HG03095 (cell line): ENCODE results near the gene SLA2.
"Not testable (repeated sequence)": the region's sequence is repeated elsewhere in the genome, so short reads cannot be mapped to it uniquely, and the experiment has no call there.

Source experiments
- ATAC-seq: cut with Tn5 transposase; IDR thresholded peaks from one replicate; pipeline ENCODE4 v1.9.1; 2021; ENCODE audit warnings: moderate library complexity; ENCODE audit not compliant: unreplicated experiment

Gene SLA2

DNA sequence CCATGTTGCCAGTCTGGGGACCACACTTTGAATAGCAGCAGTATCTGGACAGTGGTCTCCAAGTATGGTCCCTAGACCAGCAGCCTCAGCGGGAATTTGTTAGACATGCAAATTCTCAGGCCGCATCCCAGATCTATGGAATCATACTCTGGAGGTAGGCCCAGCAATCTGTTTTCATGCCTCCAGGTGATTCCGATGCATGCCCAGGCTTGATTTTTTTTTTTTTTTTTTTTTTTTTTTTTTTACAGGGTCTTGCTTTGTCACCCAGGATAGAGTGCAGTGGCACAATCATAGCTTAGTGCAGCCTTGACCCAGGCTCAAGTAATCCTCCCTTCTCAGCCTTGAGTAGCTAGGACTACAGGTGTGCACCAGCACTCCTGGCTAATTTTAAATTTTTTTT lies 682 bp upstream of the SLA2 start:
- ATAC-seq, result no peak

DNA sequence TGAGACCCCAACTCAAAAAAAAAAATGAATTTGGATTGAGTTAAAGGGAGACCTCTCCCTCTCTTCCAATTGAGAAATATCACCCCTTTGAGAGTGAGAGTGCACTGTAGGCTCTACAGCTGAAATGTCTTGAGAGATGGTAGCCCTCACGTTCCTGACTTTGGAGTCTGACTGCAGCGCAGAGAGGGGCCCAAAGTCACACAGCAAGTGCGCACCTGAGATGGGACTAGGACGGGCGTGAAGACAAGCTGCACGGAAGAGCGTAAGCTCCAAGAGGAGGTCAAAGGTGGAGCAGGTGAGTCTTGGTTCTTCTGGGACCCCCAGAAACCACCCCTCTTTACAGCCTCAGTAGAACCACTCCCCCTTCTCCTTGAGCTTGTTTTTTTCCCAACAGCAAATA lies 643 bp downstream of the SLA2 start:
- no peak for ATAC-seq

DNA sequence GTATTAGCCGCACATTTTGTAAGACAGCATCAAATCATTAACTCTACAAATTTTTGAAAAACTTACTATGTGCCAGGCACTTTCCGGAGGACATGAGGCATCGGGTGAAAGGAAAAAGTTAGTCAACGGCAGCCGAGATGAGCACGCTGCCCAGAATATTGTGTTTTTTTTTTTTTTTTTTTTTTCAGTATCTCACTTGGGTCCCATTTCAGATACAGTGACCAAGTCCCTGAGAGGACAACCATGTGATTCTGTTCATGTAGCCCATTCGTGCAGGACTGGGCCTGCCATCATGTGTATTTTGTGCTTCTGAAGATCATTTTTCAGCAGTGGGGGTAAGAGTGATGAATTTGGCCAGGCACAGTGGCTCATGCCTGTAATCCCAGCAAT lies 1.3 kb downstream of the SLA2 start:
- no peak for ATAC-seq

DNA sequence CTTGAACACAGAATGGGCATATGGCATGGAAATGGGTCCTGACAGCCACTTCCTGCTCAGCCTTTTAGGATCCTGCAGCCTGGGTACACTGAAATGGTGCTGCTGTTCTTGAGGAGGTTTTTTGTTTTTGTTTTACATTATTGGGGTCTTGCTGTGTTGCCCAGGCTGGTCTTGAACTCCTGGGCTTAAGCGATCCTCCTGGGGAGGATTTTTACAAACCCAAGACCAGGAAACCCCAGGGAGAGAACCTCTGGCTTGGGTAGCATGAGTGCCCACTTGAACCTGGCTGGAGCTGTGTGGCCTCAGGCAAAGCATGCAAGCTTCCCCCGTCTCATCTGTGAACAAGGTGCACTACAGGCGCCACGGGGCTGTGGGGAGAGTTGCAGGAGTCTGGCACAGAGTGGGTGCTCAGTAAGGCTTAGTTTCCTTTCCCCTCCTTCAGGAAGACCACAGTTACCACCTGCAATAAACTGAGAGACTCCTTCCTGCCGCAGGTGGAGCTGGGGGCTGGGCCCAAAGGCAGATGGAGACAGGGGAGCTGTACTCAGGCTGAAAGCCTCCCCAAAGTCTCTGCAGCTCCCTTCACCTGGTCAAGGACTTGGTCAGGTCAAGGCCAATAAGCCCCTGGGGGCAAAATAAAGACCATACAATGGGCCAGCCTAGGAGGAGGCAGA lies 1.8 kb downstream of the SLA2 start:
- ATAC-seq, result no peak

DNA sequence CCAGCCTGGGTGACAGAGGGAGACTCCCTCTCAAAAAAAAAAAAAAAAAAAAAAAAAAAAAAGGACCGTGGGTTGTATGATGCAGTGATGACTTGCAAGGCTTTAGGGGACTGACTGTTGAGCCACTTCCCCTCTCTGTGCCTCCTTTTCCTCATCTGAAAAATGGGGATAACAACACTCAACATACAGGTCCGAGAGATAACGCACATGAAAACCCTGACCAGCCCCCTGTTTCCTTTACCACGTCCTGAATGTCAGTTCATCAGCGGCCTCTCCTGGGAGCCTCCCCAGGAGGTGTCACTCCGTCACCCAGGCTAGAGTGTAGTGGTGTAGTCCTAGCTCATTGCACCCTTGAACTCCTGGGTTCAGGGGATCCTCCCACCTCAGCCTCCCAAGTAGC lies 3.9 kb downstream of the SLA2 start:
- ATAC-seq, result no peak

DNA sequence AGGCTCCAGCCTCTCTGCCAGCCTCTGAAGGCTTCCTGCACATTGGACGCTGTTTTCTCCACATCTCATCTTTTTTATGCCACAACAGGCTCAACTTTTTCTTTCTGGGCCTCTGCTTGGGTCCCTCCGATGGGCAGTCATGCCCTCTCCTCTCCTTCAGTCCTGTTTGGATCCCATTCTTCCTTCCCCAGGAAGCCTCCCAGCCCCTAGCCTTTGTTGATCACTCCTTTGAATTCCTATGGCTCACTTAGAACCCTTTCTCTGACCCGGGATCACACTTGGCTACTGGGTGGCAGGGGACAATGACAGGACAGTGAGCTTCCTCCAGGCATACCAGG lies 4.5 kb downstream of the SLA2 start:
- ATAC-seq, result no peak

DNA sequence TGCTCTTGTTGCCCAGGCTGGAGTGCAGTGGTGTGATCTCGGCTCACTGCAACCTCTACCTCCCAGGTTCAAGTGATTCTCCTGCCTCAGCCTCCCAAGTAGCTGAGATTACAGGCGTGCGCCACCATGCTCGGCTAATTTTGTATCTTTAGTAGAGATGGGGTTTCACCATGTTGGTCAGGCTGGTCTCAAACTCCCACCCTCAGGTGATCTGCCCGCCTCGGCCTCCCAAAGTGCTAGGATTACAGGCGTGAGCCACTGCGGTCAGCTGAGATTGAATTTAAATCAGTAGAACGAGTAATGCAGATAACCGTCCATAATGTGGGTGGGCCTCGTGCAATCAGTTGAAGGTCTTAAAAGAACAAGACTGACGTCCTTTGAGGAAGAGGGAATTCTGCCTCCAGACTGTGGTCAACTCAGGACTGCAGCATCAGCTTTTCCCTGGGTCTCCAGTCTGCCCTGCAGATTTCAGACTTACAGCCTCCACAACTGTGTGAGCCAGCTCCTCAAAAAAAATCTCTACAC lies 7.1 kb downstream of the SLA2 start:
- not testable (repeated sequence) for ATAC-seq

DNA sequence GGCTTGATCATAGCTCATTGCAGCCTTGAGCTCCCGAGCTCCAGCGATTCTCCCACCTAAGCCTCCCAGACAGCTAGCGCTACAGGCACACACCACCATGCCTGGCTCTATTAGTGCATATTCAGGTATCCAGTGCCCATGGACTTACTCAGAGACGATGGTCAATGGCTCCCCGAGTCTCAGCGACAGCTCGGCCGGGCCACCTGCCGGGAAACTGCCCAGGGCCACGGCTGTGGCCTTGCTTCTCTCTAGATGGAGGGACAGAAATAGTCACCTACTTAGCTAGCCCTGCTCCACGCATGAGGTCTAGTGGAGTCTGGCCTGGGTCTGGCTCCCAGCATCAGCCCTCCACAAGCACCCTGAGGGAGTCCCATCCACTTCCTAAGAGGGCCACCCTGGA lies 11.7 kb downstream of the SLA2 start:
- no peak for ATAC-seq

DNA sequence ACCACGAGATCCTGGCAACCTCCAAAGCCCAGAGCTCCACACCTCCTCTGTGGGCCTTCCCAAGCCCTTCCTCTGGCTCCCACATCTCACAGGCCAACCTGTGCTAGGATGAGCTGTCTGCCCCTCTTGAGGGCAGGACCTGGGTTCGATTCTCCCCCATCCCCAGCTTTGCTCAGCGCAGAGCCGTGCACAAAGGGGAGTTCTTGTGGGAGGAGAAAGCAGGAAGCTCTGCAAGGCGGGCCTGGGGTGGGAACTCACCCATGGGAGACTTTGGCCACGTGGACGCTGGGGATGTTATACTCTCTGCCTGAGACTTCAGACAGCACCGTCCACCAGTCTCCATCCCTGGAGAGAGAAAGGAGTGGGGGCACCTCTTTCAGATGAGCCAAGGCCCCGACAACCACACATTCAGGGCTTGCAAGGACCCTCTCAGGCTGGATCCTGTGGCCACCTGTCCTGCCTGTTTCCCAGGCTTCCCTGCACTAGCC lies 12.7 kb downstream of the SLA2 start:
- no peak for ATAC-seq

DNA sequence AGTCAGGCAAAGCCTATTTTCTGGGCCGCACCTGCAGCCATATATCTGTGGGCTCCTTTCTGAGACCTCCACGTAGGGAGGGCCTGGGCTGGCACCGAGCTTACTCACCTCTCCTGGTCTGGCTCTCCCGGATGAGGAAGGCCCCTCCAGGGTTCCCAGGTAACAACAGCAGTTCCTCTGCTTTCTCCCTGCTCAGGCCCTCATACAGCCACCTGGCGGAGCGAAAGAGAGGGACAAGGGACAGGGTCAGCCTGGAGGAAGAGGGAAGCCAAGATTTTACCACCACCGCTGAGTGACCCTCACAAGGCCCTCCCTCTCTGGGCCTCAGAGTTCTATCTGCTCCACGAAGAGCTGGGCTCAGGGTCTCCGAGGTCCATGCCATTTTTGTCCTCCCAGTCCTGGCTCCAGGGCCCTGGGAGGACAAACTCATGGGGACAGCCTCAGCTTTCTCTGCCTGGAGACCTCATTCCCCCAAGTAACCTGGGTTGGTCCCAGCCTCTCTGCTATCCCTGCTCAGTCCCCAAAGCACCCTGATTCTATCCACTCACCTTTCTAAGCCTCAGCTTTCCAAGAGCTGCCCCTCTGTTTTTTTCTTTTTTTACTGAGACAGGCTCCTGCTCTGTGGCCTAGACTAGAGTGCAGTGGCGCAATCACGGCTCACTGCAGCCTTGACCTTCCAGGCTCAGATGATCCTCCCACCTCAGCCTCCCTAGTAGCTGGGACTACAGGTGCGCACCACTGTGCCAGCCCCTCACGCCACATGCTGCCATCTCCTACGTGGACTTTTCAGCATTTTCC lies 13.3 kb downstream of the SLA2 start:
- no peak for ATAC-seq

DNA sequence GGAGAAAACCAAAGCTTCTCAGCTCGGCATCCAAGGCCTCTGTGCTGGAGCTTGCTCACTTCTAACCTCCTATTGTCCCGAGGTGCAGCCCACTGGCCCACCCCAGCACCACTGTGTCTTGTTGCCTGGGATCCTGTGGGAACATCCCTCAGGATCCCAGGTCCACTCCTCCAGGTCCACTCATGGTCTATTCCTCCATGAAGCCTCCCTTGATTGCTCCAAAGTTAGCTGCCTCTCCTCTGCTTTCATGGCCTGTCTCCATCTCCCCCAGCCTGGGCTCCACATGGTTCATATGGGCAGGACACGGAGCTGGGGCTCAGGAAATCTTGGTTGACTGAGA lies 13.9 kb downstream of the SLA2 start:
- ATAC-seq, result no peak

DNA sequence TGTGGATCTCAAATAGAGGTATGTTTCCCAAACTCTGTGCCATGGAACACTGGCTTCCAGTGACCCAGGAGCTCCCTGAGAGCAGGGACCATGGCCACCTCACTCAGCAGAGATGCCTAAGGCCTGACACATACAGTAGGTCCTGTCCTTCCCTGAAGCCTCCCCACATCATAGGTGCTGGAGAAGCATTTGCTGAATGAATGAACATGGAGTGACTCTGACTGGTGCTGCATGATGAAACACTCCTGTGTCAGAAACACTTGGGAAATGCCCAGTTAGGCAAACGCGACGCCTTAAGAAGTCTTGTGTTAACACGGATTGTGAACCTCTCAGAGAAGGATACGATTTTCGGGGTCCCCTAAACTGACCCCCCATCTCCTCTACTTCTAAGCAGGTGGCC lies 14.3 kb downstream of the SLA2 start:
- no peak for ATAC-seq

DNA sequence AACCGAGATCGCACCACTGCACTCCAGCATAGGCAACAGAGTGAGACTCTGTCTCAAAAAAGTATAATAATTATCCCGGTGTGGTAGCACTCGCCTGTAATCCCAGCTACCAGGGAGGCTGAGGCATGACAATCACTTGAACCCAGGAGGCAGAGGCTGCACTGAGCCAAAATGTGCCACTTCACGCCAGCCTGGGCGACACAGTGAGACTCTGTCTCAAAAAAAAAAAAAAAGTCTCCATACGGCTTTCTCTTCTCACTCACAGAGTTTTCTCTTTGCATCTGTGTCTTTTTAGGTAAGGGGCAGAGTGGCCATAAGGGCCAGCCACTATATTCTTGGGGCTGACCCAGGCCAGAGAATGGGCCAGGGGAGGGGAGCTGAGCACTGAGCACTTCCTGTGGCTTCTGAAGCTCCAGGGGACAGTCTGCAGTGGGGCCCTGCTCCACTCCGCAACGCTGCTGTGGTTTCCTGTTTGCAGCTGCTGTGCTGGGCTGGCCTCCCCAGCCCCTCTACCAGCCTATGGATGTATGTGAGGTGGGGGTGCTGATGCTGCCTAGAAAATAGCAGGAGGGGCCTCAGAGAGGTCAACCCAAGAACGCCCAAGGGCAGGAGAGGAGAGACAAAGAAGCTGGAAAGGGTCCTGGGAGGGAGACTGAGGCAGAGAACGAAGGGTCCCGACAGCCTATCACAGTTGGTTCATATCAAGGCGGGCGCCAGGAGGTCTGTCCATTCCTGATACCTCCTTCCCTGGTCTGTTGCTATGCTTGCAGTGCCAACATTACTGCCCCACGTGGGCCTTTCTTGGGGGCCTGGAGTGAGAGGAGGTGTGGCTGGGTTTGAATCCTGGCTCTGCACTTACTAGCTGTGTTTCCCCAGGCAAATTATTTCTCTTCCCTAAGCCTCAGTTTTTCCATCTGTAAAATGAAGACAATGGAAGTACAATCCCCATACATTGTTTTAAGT lies 16.0 kb downstream of the SLA2 start:
- peak; percentile 54 for ATAC-seq

DNA sequence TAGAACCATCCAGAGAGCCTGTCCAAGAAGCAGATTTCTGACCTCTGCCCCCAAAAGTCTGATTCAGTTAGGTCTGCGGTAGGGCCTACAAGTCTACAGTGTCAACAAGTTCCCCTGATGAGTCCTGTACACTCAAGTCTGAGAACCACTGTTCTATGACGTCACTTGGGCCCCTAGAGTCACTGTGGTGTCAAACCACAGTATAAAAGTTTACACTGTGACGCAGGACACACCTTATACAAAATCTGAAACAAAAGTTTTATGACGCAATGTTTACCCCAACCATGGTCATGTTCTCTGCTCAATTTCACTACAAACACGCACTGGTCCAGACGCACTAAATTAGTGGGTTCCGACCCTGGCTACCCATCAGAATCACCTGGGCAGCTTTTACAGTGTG lies 17.9 kb downstream of the SLA2 start:
- no peak for ATAC-seq

DNA sequence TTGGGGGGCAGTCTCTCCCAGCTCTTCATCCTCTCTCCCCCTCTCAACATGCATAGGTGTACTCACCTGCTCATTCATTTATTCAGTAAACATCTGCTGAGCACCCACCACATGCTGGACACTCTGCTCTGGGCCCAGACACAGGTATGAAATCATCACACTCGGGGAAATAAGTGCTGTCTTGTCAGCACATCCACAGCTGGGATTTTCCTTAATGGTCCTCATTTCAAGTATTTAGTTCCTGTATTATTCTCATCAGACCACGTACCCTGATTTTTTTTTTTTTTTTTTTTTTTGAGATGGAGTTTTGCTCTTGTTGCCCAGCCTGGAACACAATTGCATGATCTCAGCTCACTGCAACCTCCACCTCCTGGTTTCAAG lies 21.1 kb downstream of the SLA2 start:
- ATAC-seq, result no peak

DNA sequence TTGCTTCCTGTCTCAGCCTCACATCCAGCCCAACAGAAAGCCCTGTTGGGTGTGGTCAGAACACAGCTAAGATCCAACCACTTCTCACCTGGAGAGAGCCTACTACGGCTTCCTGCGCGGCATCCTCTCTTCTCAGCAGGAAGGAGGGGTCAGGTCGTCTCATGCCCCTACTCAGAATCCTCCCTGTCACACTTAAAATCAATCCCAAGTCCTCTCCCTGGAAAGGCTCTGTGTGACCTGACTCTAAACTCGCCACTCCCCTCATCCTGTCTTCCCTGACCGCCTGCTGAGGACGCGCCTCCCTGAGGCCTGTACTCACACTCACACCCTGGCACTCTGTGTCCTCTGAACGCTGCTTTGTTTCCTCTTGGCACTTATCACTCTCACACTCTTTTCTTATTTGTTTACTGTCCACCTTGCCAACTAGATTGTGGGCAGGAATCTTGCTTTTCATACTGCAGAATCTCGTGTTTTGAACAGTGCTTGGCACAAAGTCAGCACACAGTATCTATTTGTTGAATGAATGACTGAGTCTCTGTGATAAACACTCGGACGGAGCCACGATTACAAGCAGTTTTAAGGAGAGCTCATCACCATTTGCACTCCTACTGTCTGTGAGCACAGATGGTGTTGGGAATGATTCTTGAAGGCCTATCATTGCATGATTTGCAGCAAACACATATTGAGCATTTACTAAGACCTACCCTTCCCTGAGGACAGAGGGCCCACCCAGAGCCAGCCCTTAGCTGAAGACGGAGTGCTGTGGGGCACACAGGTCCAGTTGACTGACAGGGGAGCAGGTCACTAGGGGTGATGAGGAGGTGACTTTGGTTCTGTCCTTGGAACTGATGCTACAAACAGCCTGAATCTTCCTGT lies 21.7 kb downstream of the SLA2 start:
- no peak for ATAC-seq

DNA sequence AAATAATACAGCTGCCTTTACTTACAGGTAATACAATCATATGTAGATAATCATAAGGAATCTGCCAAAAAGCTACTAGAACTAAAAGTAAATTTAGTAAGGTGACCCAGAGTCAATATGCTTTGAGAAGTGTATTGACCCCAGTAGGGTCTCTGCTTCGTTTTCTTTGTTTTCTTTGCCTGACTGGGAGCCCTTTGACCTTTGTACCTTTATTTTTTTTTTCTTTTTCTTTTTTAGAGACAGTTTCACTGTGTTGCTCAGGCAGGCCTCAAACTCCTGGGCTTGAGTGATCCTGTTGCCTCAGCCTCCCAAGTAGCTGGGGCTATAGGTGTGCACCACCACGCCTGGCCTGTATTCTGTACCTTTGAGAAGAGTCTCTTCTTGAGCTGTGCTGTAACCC lies 22.6 kb downstream of the SLA2 start:
- no peak for ATAC-seq

DNA sequence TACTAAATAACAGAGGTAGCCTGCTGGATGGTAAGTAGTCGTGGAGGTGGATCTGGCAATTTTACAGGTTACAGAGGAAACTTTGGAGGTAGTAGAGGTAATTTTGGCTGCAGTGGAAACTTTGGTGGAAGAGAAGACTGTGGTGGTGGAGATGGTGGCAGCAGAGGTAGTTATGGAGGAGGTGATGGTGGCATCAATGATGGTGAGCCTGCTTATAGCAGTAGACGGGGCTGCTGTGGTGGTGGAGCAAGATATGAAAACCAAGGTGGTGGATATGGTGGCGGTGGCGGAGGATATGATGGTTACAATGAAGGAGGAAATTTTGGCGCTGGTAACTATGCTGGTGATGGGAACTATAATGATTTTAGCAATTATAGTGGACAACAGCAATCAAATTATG lies 25.1 kb downstream of the SLA2 start:
- no peak for ATAC-seq

DNA sequence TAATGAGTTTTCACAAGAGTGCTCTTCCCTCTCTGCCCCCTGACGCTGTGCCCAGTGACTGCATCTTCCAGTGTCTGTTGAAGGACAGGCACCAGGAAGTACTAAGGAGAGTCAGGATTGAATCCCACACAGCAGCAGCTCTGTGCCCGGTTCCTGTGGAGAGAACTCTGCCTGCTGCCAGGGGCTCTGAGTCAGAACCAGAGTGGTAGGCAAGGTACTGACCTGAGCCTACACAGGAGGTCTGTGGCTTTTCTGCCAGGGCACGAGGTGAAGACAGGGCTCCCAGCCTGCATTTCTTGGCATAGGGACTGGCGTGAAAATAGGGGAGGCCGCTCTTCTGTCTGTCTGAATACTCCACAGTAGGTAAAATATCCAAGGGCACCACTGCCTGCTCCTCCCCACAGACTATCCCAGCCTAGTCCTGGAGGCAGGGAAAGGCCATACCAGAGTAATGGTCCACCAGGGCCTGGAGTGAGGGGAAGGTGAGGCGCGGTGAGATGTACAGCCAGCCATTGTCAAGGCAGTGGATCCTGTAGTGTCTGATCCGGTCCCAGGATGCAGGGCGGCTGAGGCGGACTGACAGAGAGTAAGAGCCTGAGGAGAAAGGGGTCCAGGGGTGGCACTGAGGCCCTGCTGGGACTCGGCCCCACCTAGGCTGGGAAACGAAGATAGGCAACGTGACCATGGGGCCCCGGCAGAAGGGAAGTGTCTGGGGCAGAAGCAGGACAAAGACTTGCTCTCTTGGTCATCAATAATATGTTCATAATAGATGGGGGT lies 31.0 kb downstream of the SLA2 start:
- no peak for ATAC-seq

DNA sequence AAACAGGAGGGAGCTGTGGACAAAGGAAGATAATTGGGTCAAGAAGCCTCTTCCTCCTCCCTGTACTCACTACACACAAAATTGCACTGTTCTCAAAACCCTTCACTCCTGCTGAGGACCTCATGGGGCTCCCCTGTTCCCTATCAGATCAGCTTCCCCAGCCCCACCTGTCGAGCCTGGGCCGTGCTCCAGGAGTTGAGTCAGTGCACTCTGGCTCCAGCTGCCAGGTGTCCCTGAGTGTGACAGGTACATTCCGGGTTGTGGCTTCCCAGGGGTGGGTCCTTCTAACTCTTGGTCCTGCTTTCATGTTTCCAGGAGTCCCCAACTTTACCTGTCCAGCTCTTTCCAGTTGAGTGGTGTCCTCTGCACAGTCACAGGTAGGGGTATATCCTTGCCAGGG lies 32.0 kb downstream of the SLA2 start:
- ATAC-seq, result no peak
